H1 (cell line): ENCODE measurements around the gene ATP6V1G1.

Source experiments
- ATF2 ChIP-seq: IDR thresholded peaks from 2 replicates; pipeline ENCODE4 v1.6.1; 2012; ENCODE audit warnings: low read length, inconsistent platforms
- EP300 ChIP-seq, 2 experiments: IDR thresholded peaks; 1 replicate in 1 of 2; 2 replicates in 1 of 2; pipeline ENCODE4 v1.6.1; 2011 to 2012; ENCODE audit warnings: low read depth in 2 of 2, low read length in 2 of 2, mild to moderate bottlenecking in 2 of 2, borderline replicate concordance in 1 of 2, inconsistent platforms in 1 of 2, moderate library complexity in 1 of 2
- KDM1A ChIP-seq: fragments of 200-600, 300-600 bp; sonication (generic); IDR thresholded peaks from 2 replicates; pipeline ENCODE4 v1.7.1; 2016; ENCODE audit warnings: mild to moderate bottlenecking, low read length, borderline replicate concordance
- MAX ChIP-seq: IDR thresholded peaks from 2 replicates; pipeline ENCODE4 v1.6.1; 2012; ENCODE audit warnings: inconsistent platforms
- NANOG ChIP-seq: IDR thresholded peaks from 2 replicates; pipeline ENCODE4 v1.6.1; 2011; ENCODE audit warnings: low read length, low read depth, mild to moderate bottlenecking, inconsistent platforms; ENCODE audit not compliant: insufficient read depth, poor library complexity, severe bottlenecking
- POLR2A ChIP-seq, 2 experiments: IDR thresholded peaks; 1 replicate in 1 of 2; 2 replicates in 1 of 2; pipeline ENCODE4 v1.6.1; 2011; ENCODE audit warnings: low read depth in 2 of 2, low read length in 2 of 2, mild to moderate bottlenecking in 2 of 2; ENCODE audit errors: control extremely low read depth in 1 of 2
- TAF1 ChIP-seq: IDR thresholded peaks from 2 replicates; pipeline ENCODE4 v1.6.1; 2011; ENCODE audit warnings: mild to moderate bottlenecking, low read depth, low read length
- TF ChIP-seq, protein P1 (sequence below), 3 experiments: IDR thresholded peaks; 1 replicate in 2 of 3; 2 replicates in 1 of 3; pipeline versions ENCODE4 v1.5.1 to v1.6.1; 2011; ENCODE audit warnings: low read length in 3 of 3, mild to moderate bottlenecking in 3 of 3, inconsistent platforms in 2 of 3, low read depth in 1 of 3, moderate library complexity in 1 of 3; ENCODE audit not compliant: insufficient read depth in 1 of 3; ENCODE audit errors: control extremely low read depth in 1 of 3

DNA sequence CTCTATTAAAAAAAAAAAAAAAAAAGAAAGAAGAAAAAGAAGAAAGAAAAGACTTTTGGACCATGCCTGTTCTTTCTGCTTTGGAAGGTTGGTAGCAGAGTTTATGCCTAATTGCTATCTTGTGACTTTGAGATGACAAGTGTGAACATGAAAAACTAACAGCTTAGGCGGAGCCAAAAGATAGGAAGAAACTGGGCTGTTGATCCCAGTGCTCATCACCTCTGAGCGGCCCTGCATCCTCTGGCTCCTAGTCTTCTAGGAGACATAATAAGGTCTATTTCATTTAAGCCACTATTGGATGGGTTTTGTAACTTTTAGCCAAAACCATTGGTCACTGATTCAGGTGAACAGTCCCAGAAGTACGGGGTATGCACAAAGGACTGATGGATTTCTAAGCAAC, 34.4 kb upstream of the ATP6V1G1 start:
- TF ChIP-seq TAF1 (no peak), EP300 (IDR thresholded peaks at IDR 0.05; ENCODE audit: borderline replicate concordance in 1 of 2, low read depth in 2 of 2, low read length in 2 of 2) (no peak), POLR2A (IDR thresholded peaks at IDR 0.05; ENCODE audit: control extremely low read depth in 1 of 2, low read depth in 2 of 2, low read length in 2 of 2) (no peak), NANOG (no peak), MAX (no peak), KDM1A (no peak), ATF2 (no peak)
- TF ChIP-seq, protein P1, sequence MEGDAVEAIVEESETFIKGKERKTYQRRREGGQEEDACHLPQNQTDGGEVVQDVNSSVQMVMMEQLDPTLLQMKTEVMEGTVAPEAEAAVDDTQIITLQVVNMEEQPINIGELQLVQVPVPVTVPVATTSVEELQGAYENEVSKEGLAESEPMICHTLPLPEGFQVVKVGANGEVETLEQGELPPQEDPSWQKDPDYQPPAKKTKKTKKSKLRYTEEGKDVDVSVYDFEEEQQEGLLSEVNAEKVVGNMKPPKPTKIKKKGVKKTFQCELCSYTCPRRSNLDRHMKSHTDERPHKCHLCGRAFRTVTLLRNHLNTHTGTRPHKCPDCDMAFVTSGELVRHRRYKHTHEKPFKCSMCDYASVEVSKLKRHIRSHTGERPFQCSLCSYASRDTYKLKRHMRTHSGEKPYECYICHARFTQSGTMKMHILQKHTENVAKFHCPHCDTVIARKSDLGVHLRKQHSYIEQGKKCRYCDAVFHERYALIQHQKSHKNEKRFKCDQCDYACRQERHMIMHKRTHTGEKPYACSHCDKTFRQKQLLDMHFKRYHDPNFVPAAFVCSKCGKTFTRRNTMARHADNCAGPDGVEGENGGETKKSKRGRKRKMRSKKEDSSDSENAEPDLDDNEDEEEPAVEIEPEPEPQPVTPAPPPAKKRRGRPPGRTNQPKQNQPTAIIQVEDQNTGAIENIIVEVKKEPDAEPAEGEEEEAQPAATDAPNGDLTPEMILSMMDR (IDR thresholded peaks at IDR 0.05; ENCODE audit: control extremely low read depth in 1 of 3, insufficient read depth in 1 of 3, low read depth in 1 of 3, low read length in 3 of 3): no peak
